Measurements from ENCODE around the gene RIC1.

DNA sequence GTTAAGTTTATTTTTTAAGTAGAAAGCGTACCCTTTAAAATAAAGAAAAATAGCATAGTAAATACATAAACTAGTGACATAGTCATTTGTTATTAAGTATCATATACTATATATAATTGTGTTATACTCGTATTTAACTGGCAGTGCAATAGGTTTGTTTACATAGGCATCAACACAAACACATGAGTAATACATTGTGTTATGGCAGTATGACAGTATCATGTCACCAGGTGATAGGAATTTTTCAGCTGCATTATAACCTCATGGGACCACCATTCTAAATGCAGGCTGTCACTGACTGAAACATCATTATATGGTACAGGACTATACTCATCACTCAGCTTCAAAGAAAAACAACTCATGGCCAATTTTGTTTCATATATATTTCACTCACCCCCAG is 8.4 kb upstream of the RIC1 start:
- TF ChIP-seq POLR2A (IDR thresholded peaks at IDR 0.05), result no peak
- TF ChIP-seq, protein P1, sequence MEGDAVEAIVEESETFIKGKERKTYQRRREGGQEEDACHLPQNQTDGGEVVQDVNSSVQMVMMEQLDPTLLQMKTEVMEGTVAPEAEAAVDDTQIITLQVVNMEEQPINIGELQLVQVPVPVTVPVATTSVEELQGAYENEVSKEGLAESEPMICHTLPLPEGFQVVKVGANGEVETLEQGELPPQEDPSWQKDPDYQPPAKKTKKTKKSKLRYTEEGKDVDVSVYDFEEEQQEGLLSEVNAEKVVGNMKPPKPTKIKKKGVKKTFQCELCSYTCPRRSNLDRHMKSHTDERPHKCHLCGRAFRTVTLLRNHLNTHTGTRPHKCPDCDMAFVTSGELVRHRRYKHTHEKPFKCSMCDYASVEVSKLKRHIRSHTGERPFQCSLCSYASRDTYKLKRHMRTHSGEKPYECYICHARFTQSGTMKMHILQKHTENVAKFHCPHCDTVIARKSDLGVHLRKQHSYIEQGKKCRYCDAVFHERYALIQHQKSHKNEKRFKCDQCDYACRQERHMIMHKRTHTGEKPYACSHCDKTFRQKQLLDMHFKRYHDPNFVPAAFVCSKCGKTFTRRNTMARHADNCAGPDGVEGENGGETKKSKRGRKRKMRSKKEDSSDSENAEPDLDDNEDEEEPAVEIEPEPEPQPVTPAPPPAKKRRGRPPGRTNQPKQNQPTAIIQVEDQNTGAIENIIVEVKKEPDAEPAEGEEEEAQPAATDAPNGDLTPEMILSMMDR (IDR thresholded peaks at IDR 0.05), result no peak
